ENCODE data around the gene AASDH.

AASDH gene

GRCh38 chr4:56314207-56314915 is 72.9 kb downstream of the AASDH start:
- DNase-seq, result no peak

GRCh38 chr4:56313132-56313531 is 74.2 kb downstream of the AASDH start:
- DNase-seq, result no peak

- DNase-seq, result no peak
These were observed 75.9 kb downstream of the AASDH start for GRCh38 chr4:56311299-56311975.

GRCh38 chr4:56310401-56311125 is 76.7 kb downstream of the AASDH start:
- DNase-seq, result no peak

GRCh38 chr4:56308384-56308783 is 78.9 kb downstream of the AASDH start:
- no peak for DNase-seq

GRCh38 chr4:56307423-56307822 is 79.9 kb downstream of the AASDH start:
- no peak for DNase-seq

- DNase-seq, result no peak
These were observed 81.9 kb downstream of the AASDH start for GRCh38 chr4:56305390-56305789.

GRCh38 chr4:56303921-56304320 is 83.4 kb downstream of the AASDH start:
- no peak for DNase-seq

- no peak for DNase-seq
These were observed 84.5 kb downstream of the AASDH start for GRCh38 chr4:56302760-56303159.

- no peak for DNase-seq
These were observed 85.2 kb downstream of the AASDH start for GRCh38 chr4:56301997-56302496.

GRCh38 chr4:56301181-56301996 is 85.9 kb downstream of the AASDH start:
- peak; percentile 5 for DNase-seq

GRCh38 chr4:56298236-56298635 is 89.1 kb downstream of the AASDH start:
- DNase-seq, result no peak

GRCh38 chr4:56297776-56298175 is 89.5 kb downstream of the AASDH start:
- DNase-seq, result no peak

- DNase-seq, result no peak
These were observed 90.8 kb downstream of the AASDH start for GRCh38 chr4:56296526-56296925.

GRCh38 chr4:56293121-56293520 is 94.2 kb downstream of the AASDH start:
- no peak for DNase-seq

GRCh38 chr4:56289934-56290333 is 97.4 kb downstream of the AASDH start:
- DNase-seq, result no peak

GRCh38 chr4:56288663-56289062 is 98.6 kb downstream of the AASDH start:
- DNase-seq, result no peak

Data from NCI-H1436 treated with DMSO at 0.1 percent for 48 hours (cell line).